Measurements from ENCODE around the gene CD300LD. TPM values are rescaled to one million over a fixed set of nuclear protein-coding genes. Genes with fewer than 3 reads are reported as not detected.

The CD300LD gene
- total RNA-seq, 1 donor from 2014 or later: not detected

DNA sequence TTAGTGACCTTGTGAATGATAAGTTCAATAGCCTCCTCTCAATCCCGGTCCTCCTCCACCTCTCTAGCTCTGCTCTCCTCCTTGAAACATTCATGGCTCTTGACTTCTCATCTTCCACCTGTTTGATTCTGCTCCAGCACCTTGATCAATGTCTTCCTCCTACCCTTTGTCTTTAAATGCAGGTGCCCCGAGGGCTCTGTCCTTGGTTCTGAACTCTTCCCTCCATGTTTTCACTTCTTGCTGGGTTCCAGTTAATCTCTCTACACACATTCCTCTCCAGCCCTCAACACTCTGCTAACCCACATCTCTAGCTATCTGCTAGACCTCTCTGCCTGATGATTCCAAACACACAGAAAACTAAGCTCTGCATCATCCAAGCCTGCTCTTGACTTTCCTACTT lies 18.0 kb upstream of the CD300LD start:
- no peak overlapping the region for H3K4me3 ChIP-seq (ENCODE audit: low read depth, low read length)
- no peaks in the 10 kb centered on the region for H3K36me3 ChIP-seq (ENCODE audit: control insufficient read depth, insufficient read depth, low read length)
- no peak for DNase-seq (ENCODE audit: low read depth)
- no peaks in the 10 kb centered on the region for H3K27me3 ChIP-seq (ENCODE audit: control insufficient read depth, insufficient read depth, low read length)
- TF ChIP-seq, protein P1, sequence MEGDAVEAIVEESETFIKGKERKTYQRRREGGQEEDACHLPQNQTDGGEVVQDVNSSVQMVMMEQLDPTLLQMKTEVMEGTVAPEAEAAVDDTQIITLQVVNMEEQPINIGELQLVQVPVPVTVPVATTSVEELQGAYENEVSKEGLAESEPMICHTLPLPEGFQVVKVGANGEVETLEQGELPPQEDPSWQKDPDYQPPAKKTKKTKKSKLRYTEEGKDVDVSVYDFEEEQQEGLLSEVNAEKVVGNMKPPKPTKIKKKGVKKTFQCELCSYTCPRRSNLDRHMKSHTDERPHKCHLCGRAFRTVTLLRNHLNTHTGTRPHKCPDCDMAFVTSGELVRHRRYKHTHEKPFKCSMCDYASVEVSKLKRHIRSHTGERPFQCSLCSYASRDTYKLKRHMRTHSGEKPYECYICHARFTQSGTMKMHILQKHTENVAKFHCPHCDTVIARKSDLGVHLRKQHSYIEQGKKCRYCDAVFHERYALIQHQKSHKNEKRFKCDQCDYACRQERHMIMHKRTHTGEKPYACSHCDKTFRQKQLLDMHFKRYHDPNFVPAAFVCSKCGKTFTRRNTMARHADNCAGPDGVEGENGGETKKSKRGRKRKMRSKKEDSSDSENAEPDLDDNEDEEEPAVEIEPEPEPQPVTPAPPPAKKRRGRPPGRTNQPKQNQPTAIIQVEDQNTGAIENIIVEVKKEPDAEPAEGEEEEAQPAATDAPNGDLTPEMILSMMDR (IDR thresholded peaks at IDR 0.05; ENCODE audit: insufficient read depth, low read length, poor library complexity, severe bottlenecking): no peak

DNA sequence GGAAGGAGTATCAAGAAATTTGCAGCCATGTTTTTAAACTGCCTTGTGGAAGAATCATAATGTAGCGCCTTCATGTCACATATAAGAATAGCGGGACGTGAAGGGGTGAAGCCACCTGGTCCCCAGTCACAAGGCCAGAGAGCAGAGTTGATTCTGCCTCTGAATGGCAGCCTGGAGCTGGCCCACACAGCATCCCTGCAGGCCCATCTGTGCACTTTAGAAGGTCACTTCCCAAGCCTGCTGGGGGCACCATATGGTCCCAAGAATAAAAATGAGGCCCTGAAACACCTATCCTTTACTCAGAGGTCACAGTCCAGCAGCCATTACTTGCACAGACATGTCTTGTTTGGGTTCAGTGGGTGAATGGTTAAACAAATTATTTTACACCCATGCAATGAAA lies 16.4 kb upstream of the CD300LD start:
- Histone ChIP-seq H3K4me3 (ENCODE audit: low read depth, low read length) (no peak overlapping the region), H3K27me3 (ENCODE audit: control insufficient read depth, insufficient read depth, low read length) (peaks cover 3% of the 10 kb centered on the region), H3K36me3 (ENCODE audit: control insufficient read depth, insufficient read depth, low read length) (no peaks in the 10 kb centered on the region)
- TF ChIP-seq, protein P1 (IDR thresholded peaks at IDR 0.05; ENCODE audit: insufficient read depth, low read length, poor library complexity, severe bottlenecking): no peak
- DNase-seq (ENCODE audit: low read depth): no peak

DNA sequence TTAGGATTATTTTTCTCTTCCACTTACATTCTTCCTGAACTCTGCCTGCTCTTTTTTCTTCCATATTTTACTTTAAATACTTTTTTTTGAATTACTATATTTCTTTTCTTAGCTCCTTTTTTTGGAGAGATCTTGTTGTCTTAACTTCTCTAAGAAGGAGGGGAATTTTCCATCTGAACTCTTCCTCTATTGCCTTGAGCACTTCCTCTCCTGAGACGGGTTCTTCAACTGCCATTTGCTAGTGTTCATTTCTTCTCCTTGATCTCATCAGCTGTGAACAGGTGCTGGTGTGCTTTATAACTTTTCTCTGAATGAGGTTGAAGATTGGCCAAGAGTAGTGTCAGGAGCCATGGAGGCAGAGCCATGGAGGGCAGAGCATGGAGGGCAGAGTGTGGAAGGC lies 15.1 kb upstream of the CD300LD start:
- no peak for DNase-seq (ENCODE audit: low read depth)
- Histone ChIP-seq H3K4me3 (ENCODE audit: low read depth, low read length) (no peak overlapping the region), H3K27me3 (ENCODE audit: control insufficient read depth, insufficient read depth, low read length) (peaks cover 12% of the 10 kb centered on the region), H3K36me3 (ENCODE audit: control insufficient read depth, insufficient read depth, low read length) (no peaks in the 10 kb centered on the region)
- TF ChIP-seq, protein P1 (IDR thresholded peaks at IDR 0.05; ENCODE audit: insufficient read depth, low read length, poor library complexity, severe bottlenecking): no peak

DNA sequence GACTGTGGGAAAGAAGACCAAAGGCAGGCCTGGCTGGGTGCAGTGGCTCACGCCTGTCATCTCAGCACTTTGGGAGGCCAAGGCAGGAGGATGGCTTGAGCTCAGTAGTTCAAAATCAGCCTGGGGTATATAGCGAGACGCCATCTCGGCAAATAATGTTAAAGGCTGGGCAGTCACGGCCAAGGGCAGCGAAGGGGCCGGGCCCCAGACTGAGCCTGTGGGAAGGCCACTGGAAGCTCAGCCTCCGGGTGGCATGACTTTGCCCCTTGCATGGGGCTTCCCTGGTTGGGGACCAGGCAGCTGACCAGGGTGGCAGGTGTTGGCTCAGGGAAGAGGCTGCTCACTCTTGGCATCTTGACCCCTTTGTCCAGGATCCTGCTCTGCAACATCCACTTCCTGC lies 14.0 kb upstream of the CD300LD start:
- Histone ChIP-seq H3K36me3 (ENCODE audit: control insufficient read depth, insufficient read depth, low read length) (no peaks in the 10 kb centered on the region), H3K27me3 (ENCODE audit: control insufficient read depth, insufficient read depth, low read length) (peaks cover 14% of the 10 kb centered on the region), H3K4me3 (ENCODE audit: low read depth, low read length) (no peak overlapping the region)
- TF ChIP-seq, protein P1 (IDR thresholded peaks at IDR 0.05; ENCODE audit: insufficient read depth, low read length, poor library complexity, severe bottlenecking): no peak
- no peak for DNase-seq (ENCODE audit: low read depth)

DNA sequence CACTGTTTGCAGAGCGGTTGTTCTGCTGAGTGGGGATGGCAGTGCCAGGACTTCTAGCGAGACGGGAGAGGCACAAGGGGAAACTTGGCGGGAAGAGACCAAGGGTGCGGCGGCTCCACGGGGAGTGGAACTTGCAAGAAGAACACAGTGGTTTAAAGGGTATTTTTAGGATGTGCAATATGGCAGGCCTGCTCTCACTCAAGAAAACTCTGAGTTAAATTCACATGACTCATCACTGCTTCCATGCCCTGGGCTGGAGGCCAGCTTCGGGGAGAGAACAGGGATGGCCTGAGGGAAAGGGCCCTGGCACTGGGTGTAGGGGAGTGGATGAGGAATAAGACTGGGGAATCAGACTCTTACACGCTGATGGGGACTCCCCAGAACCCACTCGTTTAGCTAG lies 13.3 kb upstream of the CD300LD start:
- no peak for DNase-seq (ENCODE audit: low read depth)

DNA sequence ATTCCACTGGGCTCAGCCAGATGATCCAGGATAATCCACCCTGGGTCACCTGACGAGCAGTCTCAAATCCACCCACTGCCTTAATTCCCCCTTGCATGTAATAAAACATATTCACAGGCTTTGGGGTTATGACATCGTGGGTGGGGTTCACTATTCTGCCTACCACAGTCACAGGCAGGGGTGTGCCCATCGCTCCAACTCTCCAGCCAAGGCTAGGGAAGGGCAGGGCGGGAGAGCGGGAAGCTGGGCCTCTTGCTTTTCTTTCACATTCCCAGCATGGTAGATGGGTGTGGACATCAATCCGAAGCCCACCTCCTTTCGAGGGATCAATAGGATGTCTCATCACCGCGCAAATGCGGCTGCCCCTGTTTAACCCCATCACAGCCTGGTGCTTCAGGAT lies 12.7 kb upstream of the CD300LD start:
- Histone ChIP-seq H3K4me3 (ENCODE audit: low read depth, low read length) (no peak overlapping the region), H3K36me3 (ENCODE audit: control insufficient read depth, insufficient read depth, low read length) (no peaks in the 10 kb centered on the region), H3K27me3 (ENCODE audit: control insufficient read depth, insufficient read depth, low read length) (peaks cover 14% of the 10 kb centered on the region)
- TF ChIP-seq, protein P1 (IDR thresholded peaks at IDR 0.05; ENCODE audit: insufficient read depth, low read length, poor library complexity, severe bottlenecking): no peak
- no peak for DNase-seq (ENCODE audit: low read depth)

More for the DNA sequence above, 13.3 kb upstream of the CD300LD start:
- no peak overlapping the region for H3K4me3 ChIP-seq (ENCODE audit: low read depth, low read length)
- TF ChIP-seq, protein P1 (IDR thresholded peaks at IDR 0.05; ENCODE audit: insufficient read depth, low read length, poor library complexity, severe bottlenecking): no peak
- no peaks in the 10 kb centered on the region for H3K36me3 ChIP-seq (ENCODE audit: control insufficient read depth, insufficient read depth, low read length)
- peaks cover 14% of the 10 kb centered on the region for H3K27me3 ChIP-seq (ENCODE audit: control insufficient read depth, insufficient read depth, low read length)
